Activated CD8-positive, alpha-beta memory T cell treated with anti-CD3 and anti-CD28 coated beads for 24 hours (primary cell): ENCODE results near the gene UNKL.
"Not testable (repeated sequence)": the region's sequence is repeated elsewhere in the genome, so short reads cannot be mapped to it uniquely, and the experiment has no call there.

Source experiments
- DNase-seq: peaks from one replicate; pipeline ENCODE4 v3.0.0-alpha.2; 2020

UNKL gene

GRCh38 chr16:1444730-1445517 lies 30.4 kb upstream of the UNKL start:
- DNase-seq, result no peak

- no peak for DNase-seq
Observed at GRCh38 chr16:1443980-1444729, 29.7 kb upstream of the UNKL start, which contains the start of gene CCDC154. CCDC154 (minus strand) TSS chr16:1444556; CDS start chr16:1444322, 234 bp downstream.

- DNase-seq, result no peak
Observed at GRCh38 chr16:1443403-1443973, 29.0 kb upstream of the UNKL start.

GRCh38 chr16:1442697-1443096 lies 28.2 kb upstream of the UNKL start:
- no peak for DNase-seq

- DNase-seq, result no peak
Observed at GRCh38 chr16:1441391-1441829, 26.9 kb upstream of the UNKL start.

- DNase-seq, result not testable (repeated sequence)
Observed at GRCh38 chr16:1439699-1440074, 25.2 kb upstream of the UNKL start.

- DNase-seq, result no peak
Observed at GRCh38 chr16:1439058-1439698, 24.7 kb upstream of the UNKL start.

GRCh38 chr16:1438229-1439057 lies 23.9 kb upstream of the UNKL start:
- DNase-seq, result no peak

GRCh38 chr16:1437606-1438005 lies 23.1 kb upstream of the UNKL start:
- DNase-seq, result no peak

- DNase-seq, result no peak
Observed at GRCh38 chr16:1436731-1437355, 22.3 kb upstream of the UNKL start.

GRCh38 chr16:1435921-1436697 lies 21.6 kb upstream of the UNKL start:
- DNase-seq, result no peak

GRCh38 chr16:1434644-1435592 lies 20.4 kb upstream of the UNKL start:
- DNase-seq, result no peak

GRCh38 chr16:1433756-1434155 lies 19.3 kb upstream of the UNKL start:
- DNase-seq, result no peak

GRCh38 chr16:1433263-1433560 lies 18.7 kb upstream of the UNKL start:
- DNase-seq, result no peak

- DNase-seq, result peak; percentile 66
Observed at GRCh38 chr16:1432388-1433262, 18.1 kb upstream of the UNKL start.

GRCh38 chr16:1431497-1432270 lies 17.2 kb upstream of the UNKL start:
- DNase-seq, result no peak

GRCh38 chr16:1430759-1431496 lies 16.4 kb upstream of the UNKL start, which contains the start of gene PERCC1:
PERCC1 (plus strand) TSS chr16:1431078; CDS start chr16:1432594, 1,516 bp downstream.
- DNase-seq, result no peak
